ENCODE measurements around the gene MYG1.

The MYG1 gene

DNA sequence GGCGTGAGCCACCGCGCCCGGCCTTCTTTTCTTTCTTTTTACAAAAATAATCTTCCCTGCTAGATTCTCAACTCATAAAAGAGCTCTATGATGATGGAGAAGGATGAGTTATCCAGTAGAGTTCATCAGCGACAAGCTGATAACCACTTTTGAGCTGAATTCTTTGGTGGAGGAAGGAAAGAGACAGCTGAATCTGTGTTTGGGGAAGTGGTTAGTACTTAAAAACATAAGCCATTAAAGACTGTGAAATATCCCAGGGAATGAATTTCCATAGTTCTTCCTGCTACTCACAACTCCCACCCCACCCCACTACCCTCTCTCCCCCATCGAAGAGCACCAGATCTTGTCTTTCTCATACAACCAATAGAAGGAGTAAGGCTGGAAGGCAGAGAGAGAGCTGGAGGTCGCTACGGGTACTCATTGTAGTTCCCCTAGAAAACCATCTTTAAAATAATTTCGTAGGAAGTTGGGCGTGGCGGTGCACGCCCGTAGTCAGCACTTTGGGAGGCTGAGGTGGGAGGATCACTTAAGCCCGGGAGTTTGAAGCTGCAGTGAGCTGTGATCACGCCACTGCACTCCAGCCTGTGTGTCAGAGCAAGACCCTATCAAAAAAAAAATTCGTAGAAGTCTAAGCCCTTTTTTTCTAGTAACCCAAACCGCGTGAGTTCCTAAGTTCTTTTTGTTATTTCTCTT is 32.0 kb upstream of the MYG1 start:
- Histone ChIP-seq H3K27me3 (replicated peaks; ENCODE audit: control insufficient read depth, insufficient read depth, low read length) (no peaks in the 10 kb centered on the region), H3K4me3 (ENCODE audit: low read length) (peak overlapping the region; percentile 90), H3K4me1 (ENCODE audit: control insufficient read depth, insufficient read depth, low read length) (peaks cover 7% of the 10 kb centered on the region), H3K9me3 (ENCODE audit: control insufficient read depth, low read length) (no peaks in the 10 kb centered on the region), H3K9ac (ENCODE audit: low read length) (peak overlapping the region; percentile 74), H3K36me3 (ENCODE audit: control insufficient read depth, insufficient read depth, low read length, severe bottlenecking) (no peaks in the 10 kb centered on the region)
- no peak for DNase-seq (ENCODE audit: low read depth)

- peaks cover 7% of the 10 kb centered on the region for H3K4me1 ChIP-seq (ENCODE audit: control insufficient read depth, insufficient read depth, low read length)
These were observed 31.4 kb upstream of the MYG1 start, which contains the start of gene ESPL1 for GRCh38 chr12:53267999-53268629. Gene ESPL1, plus strand, starts transcription at chr12:53268299. Its CDS starts 468 bp downstream, at chr12:53268767.

DNA sequence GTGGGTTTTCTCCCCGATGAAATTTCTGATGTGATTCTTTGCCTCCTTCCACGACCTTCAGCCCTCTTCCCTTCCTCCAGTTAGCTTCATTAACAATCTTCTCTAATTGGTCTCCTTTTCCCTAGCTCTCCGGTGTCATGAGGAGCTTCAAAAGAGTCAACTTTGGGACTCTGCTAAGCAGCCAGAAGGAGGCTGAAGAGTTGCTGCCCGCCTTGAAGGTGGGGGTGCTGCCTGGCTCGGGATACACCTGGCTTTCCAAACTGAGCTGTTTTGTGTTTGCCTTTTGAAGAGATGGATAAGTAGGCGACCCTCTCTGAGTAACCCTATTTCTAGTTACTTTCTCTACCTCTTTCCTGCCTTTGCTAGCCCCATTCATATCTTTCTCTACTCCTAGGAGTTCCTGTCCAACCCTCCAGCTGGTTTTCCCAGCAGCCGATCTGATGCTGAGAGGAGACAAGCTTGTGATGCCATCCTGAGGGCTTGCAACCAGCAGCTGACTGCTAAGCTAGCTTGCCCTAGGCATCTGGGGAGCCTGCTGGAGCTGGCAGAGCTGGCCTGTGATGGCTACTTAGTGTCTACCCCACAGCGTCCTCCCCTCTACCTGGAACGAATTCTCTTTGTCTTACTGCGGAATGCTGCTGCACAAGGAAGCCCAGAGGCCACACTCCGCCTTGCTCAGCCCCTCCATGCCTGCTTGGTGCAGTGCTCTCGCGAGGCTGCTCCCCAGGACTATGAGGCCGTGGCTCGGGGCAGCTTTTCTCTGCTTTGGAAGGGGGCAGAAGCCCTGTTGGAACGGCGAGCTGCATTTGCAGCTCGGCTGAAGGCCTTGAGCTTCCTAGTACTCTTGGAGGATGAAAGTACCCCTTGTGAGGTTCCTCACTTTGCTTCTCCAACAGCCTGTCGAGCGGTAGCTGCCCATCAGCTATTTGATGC is 30.6 kb upstream of the MYG1 start:
- no peaks in the 10 kb centered on the region for H3K36me3 ChIP-seq (ENCODE audit: control insufficient read depth, insufficient read depth, low read length, severe bottlenecking)
- H3K9me3 ChIP-seq (ENCODE audit: control insufficient read depth, low read length): no peaks in the 10 kb centered on the region
- H3K4me1 ChIP-seq (ENCODE audit: control insufficient read depth, insufficient read depth, low read length): peaks cover 7% of the 10 kb centered on the region
- DNase-seq (ENCODE audit: low read depth): peak; percentile 21
- no peaks in the 10 kb centered on the region for H3K27me3 ChIP-seq (replicated peaks; ENCODE audit: control insufficient read depth, insufficient read depth, low read length)
- H3K4me3 ChIP-seq (ENCODE audit: low read length): peak overlapping the region; percentile 90
- peak overlapping the region; percentile 74 for H3K9ac ChIP-seq (ENCODE audit: low read length)

More at GRCh38 chr12:53267999-53268629, 31.4 kb upstream of the MYG1 start, which contains the start of gene ESPL1:
- no peaks in the 10 kb centered on the region for H3K9me3 ChIP-seq (ENCODE audit: control insufficient read depth, low read length)
- H3K9ac ChIP-seq (ENCODE audit: low read length): peak within 1 kb of the TSS; percentile 74
- DNase-seq (ENCODE audit: low read depth): peak; percentile 88
- peak within 1 kb of the TSS; percentile 90 for H3K4me3 ChIP-seq (ENCODE audit: low read length)
- H3K27me3 ChIP-seq (replicated peaks; ENCODE audit: control insufficient read depth, insufficient read depth, low read length): no peaks in the 10 kb centered on the region
- H3K36me3 ChIP-seq (ENCODE audit: control insufficient read depth, insufficient read depth, low read length, severe bottlenecking): no peaks in the 10 kb centered on the region

GRCh38 chr12:53274445-53274844 is 25.1 kb upstream of the MYG1 start:
- Histone ChIP-seq H3K9me3 (ENCODE audit: control insufficient read depth, low read length) (no peaks in the 10 kb centered on the region), H3K4me3 (ENCODE audit: low read length) (no peak overlapping the region), H3K9ac (ENCODE audit: low read length) (no peak overlapping the region), H3K36me3 (ENCODE audit: control insufficient read depth, insufficient read depth, low read length, severe bottlenecking) (no peaks in the 10 kb centered on the region), H3K27me3 (replicated peaks; ENCODE audit: control insufficient read depth, insufficient read depth, low read length) (no peaks in the 10 kb centered on the region), H3K4me1 (ENCODE audit: control insufficient read depth, insufficient read depth, low read length) (peaks cover 2% of the 10 kb centered on the region)
- DNase-seq (ENCODE audit: low read depth): no peak

DNA sequence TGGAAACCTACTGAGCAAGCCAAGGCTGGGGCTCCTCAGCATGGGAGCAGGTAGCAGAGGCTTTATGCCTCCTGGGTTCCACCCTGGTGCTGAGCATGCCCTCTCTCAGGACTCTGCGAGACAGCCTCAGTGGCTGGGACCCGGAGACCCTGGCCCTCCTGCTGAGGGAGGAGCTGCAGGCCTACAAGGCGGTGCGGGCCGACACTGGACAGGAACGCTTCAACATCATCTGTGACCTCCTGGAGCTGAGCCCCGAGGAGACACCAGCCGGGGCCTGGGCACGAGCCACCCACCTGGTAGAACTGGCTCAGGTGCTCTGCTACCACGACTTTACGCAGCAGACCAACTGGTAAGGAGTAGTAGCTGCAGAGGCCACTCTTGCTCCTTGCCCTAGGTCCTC is 23.0 kb upstream of the MYG1 start:
- Histone ChIP-seq H3K9ac (ENCODE audit: low read length) (no peak overlapping the region), H3K4me3 (ENCODE audit: low read length) (no peak overlapping the region), H3K27me3 (replicated peaks; ENCODE audit: control insufficient read depth, insufficient read depth, low read length) (no peaks in the 10 kb centered on the region), H3K9me3 (ENCODE audit: control insufficient read depth, low read length) (no peaks in the 10 kb centered on the region), H3K36me3 (ENCODE audit: control insufficient read depth, insufficient read depth, low read length, severe bottlenecking) (no peaks in the 10 kb centered on the region), H3K4me1 (ENCODE audit: control insufficient read depth, insufficient read depth, low read length) (peaks cover 8% of the 10 kb centered on the region)
- DNase-seq (ENCODE audit: low read depth): no peak

GRCh38 chr12:53277981-53278380 is 21.5 kb upstream of the MYG1 start:
- peaks cover 8% of the 10 kb centered on the region for H3K4me1 ChIP-seq (ENCODE audit: control insufficient read depth, insufficient read depth, low read length)
- no peaks in the 10 kb centered on the region for H3K27me3 ChIP-seq (replicated peaks; ENCODE audit: control insufficient read depth, insufficient read depth, low read length)
- DNase-seq (ENCODE audit: low read depth): no peak
- no peaks in the 10 kb centered on the region for H3K36me3 ChIP-seq (ENCODE audit: control insufficient read depth, insufficient read depth, low read length, severe bottlenecking)
- no peak overlapping the region for H3K4me3 ChIP-seq (ENCODE audit: low read length)
- no peaks in the 10 kb centered on the region for H3K9me3 ChIP-seq (ENCODE audit: control insufficient read depth, low read length)
- no peak overlapping the region for H3K9ac ChIP-seq (ENCODE audit: low read length)

GRCh38 chr12:53279283-53279869 is 20.1 kb upstream of the MYG1 start:
- H3K4me3 ChIP-seq (ENCODE audit: low read length): no peak overlapping the region
- no peaks in the 10 kb centered on the region for H3K9me3 ChIP-seq (ENCODE audit: control insufficient read depth, low read length)
- H3K27me3 ChIP-seq (replicated peaks; ENCODE audit: control insufficient read depth, insufficient read depth, low read length): no peaks in the 10 kb centered on the region
- peak; percentile 34 for DNase-seq (ENCODE audit: low read depth)
- H3K4me1 ChIP-seq (ENCODE audit: control insufficient read depth, insufficient read depth, low read length): peaks cover 8% of the 10 kb centered on the region
- no peaks in the 10 kb centered on the region for H3K36me3 ChIP-seq (ENCODE audit: control insufficient read depth, insufficient read depth, low read length, severe bottlenecking)
- H3K9ac ChIP-seq (ENCODE audit: low read length): no peak overlapping the region

- Histone ChIP-seq H3K9me3 (ENCODE audit: control insufficient read depth, low read length) (no peaks in the 10 kb centered on the region), H3K27me3 (replicated peaks; ENCODE audit: control insufficient read depth, insufficient read depth, low read length) (no peaks in the 10 kb centered on the region), H3K9ac (ENCODE audit: low read length) (no peak overlapping the region), H3K4me3 (ENCODE audit: low read length) (no peak overlapping the region), H3K4me1 (ENCODE audit: control insufficient read depth, insufficient read depth, low read length) (peaks cover 8% of the 10 kb centered on the region), H3K36me3 (ENCODE audit: control insufficient read depth, insufficient read depth, low read length, severe bottlenecking) (no peaks in the 10 kb centered on the region)
- no peak for DNase-seq (ENCODE audit: low read depth)
These were observed 19.5 kb upstream of the MYG1 start for GRCh38 chr12:53279888-53280498.

GRCh38 chr12:53286448-53286847 is 13.0 kb upstream of the MYG1 start:
- peaks cover 33% of the 10 kb centered on the region for H3K4me1 ChIP-seq (ENCODE audit: control insufficient read depth, insufficient read depth, low read length)
- no peaks in the 10 kb centered on the region for H3K36me3 ChIP-seq (ENCODE audit: control insufficient read depth, insufficient read depth, low read length, severe bottlenecking)
- H3K27me3 ChIP-seq (replicated peaks; ENCODE audit: control insufficient read depth, insufficient read depth, low read length): no peaks in the 10 kb centered on the region
- no peak overlapping the region for H3K4me3 ChIP-seq (ENCODE audit: low read length)
- no peak overlapping the region for H3K9ac ChIP-seq (ENCODE audit: low read length)
- no peaks in the 10 kb centered on the region for H3K9me3 ChIP-seq (ENCODE audit: control insufficient read depth, low read length)
- no peak for DNase-seq (ENCODE audit: low read depth)

GRCh38 chr12:53287741-53288216 is 11.7 kb upstream of the MYG1 start:
- Histone ChIP-seq H3K36me3 (ENCODE audit: control insufficient read depth, insufficient read depth, low read length, severe bottlenecking) (no peaks in the 10 kb centered on the region), H3K9me3 (ENCODE audit: control insufficient read depth, low read length) (no peaks in the 10 kb centered on the region), H3K4me1 (ENCODE audit: control insufficient read depth, insufficient read depth, low read length) (peaks cover 33% of the 10 kb centered on the region), H3K4me3 (ENCODE audit: low read length) (no peak overlapping the region), H3K9ac (ENCODE audit: low read length) (peak overlapping the region; percentile 19), H3K27me3 (replicated peaks; ENCODE audit: control insufficient read depth, insufficient read depth, low read length) (no peaks in the 10 kb centered on the region)
- peak; percentile 77 for DNase-seq (ENCODE audit: low read depth)
